K562 (cell line): ENCODE data around the gene PGAP2. TPM values are rescaled to one million over a fixed set of nuclear protein-coding genes. Genes with fewer than 3 reads are reported as not detected.
A peak's percentile ranks its signal among the peaks of the same experiment; 100 is the strongest.

ENCODE experiments used
- CCAR2 ChIP-seq: fragments of 200-400 bp; formaldehyde crosslinking; IDR thresholded peaks from 2 replicates; pipeline ENCODE4 v1.6.1; 2017; ENCODE audit warnings: mild to moderate bottlenecking, low read depth, low read length
- EGR1 ChIP-seq: fragments of 450-650 bp; conservative IDR thresholded peaks from 2 replicates; pipeline ENCODE4 v1.6.1; 2017; ENCODE audit warnings: mild to moderate bottlenecking
- JUN ChIP-seq, 2 experiments: sonication (generic) in 1 of 2; formaldehyde crosslinking in 1 of 2; IDR thresholded peaks; 2 replicates each; pipeline versions ENCODE4 v1.6.1 to v1.8.0; 2012 to 2022; ENCODE audit warnings: borderline replicate concordance in 2 of 2, mild to moderate bottlenecking in 2 of 2, improper control_type of control experiment in 1 of 2, low read depth in 1 of 2, low read length in 1 of 2, missing genetic modification reagents in 1 of 2
- MYNN ChIP-seq, 2 experiments: sonication (generic); formaldehyde crosslinking in 1 of 2; IDR thresholded peaks; 2 replicates each; pipeline versions ENCODE4 v1.5.0 to v1.6.1; 2016 to 2020; ENCODE audit warnings: antibody characterized with exemption in 1 of 2, missing genetic modification reagents in 1 of 2
- NFYB ChIP-seq: IDR thresholded peaks from 2 replicates; pipeline ENCODE4 v1.6.1; 2011; ENCODE audit warnings: mild to moderate bottlenecking, moderate library complexity; ENCODE audit not compliant: insufficient read length; ENCODE audit errors: extremely low read depth
- PHB2 ChIP-seq: fragments of 450-650 bp; IDR thresholded peaks from 2 replicates; pipeline ENCODE4 v1.6.1; 2017; ENCODE audit warnings: low read depth
- PML ChIP-seq: IDR thresholded peaks from 2 replicates; pipeline ENCODE4 v1.6.1; 2012; ENCODE audit warnings: low read length, inconsistent platforms
- PTRF ChIP-seq: fragments of 450-650 bp; IDR thresholded peaks from 2 replicates; pipeline ENCODE4 v1.6.1; 2016; ENCODE audit warnings: mild to moderate bottlenecking, missing genetic modification characterization, missing compliant biosample characterization
- TARDBP ChIP-seq: fragments of 450-650 bp; IDR thresholded peaks from 2 replicates; pipeline ENCODE4 v1.6.1; 2016
- TGIF2 ChIP-seq: sonication (generic); formaldehyde crosslinking; IDR thresholded peaks from 2 replicates; pipeline ENCODE4 v1.8.1; 2022; ENCODE audit warnings: mild to moderate bottlenecking, missing genetic modification reagents, moderate library complexity
- ZKSCAN8 ChIP-seq: fragments of 200-800 bp; sonication (Bioruptor generic); IDR thresholded peaks from 2 replicates; pipeline ENCODE4 v1.6.1; 2016; ENCODE audit warnings: missing genetic modification characterization, missing compliant biosample characterization
- ZNF239 ChIP-seq: fragments of 250-450 bp; sonication (Bioruptor Pico); IDR thresholded peaks from 2 replicates; pipeline ENCODE4 v1.4.0; 2020; ENCODE audit warnings: mild to moderate bottlenecking
- ZNF57 ChIP-seq: fragments of 450-650 bp; formaldehyde crosslinking; IDR thresholded peaks from 2 replicates; pipeline ENCODE4 v1.4.0; 2020; ENCODE audit warnings: mild to moderate bottlenecking, moderate library complexity
- ZNF764 ChIP-seq: fragments of 250-450 bp; sonication (Bioruptor Pico); IDR thresholded peaks from 2 replicates; pipeline ENCODE4 v1.4.0; 2020; ENCODE audit warnings: low read depth, mild to moderate bottlenecking, moderate library complexity
- polyA plus RNA-seq, 8 experiments: library from polyadenylated mRNA; depleted of rRNA in 4 of 8; stranded (reverse) in 5 of 8; unstranded in 3 of 8; fragments of >200 nt; fragmentation: Nextera tagmentation in 2 of 8; fragmentation: Illumina TruSeq in 1 of 8; extraction: Ambion mirVana in 2 of 8; extraction: Trizol in 1 of 8; gene quantifications; 2 replicates each; pipeline versions ENCODE4 v1.2.1 to v1.2.3, GENCODE V29; 2011 to 2014; ENCODE audit warnings: inconsistent platforms in 1 of 8, missing spikeins in 1 of 8
- total RNA-seq, 7 experiments: library from RNA; depleted of rRNA in 6 of 7; stranded (reverse); fragments of >200 nt in 6 of 7; fragmentation: Illumina TruSeq in 2 of 7; extraction: Trizol in 2 of 7; gene quantifications; 2 replicates each; pipeline versions ENCODE4 v1.2.1 to v1.2.3, GENCODE V29; 2011 to 2021; ENCODE audit warnings: low replicate concordance in 1 of 7
- TF ChIP-seq, protein P1 (sequence below): IDR thresholded peaks from 3 replicates; pipeline ENCODE4 v1.6.1; 2011; ENCODE audit warnings: borderline replicate concordance, mild to moderate bottlenecking; ENCODE audit not compliant: insufficient read length, insufficient read depth
- TF ChIP-seq, protein P2 (sequence below): fragments of 450-650 bp; IDR thresholded peaks from 2 replicates; pipeline ENCODE4 v1.6.1; 2016; ENCODE audit warnings: borderline replicate concordance
- TF ChIP-seq, protein P3 (sequence below): sonication (generic); formaldehyde crosslinking; IDR thresholded peaks from 2 replicates; pipeline ENCODE4 v1.8.1; 2023; ENCODE audit warnings: mild to moderate bottlenecking, missing genetic modification reagents
- TF ChIP-seq, protein P4 (sequence below): fragments of 450-650 bp; formaldehyde crosslinking; IDR thresholded peaks from 2 replicates; pipeline ENCODE4 v1.4.0; 2022; ENCODE audit warnings: mild to moderate bottlenecking, moderate library complexity
- TF ChIP-seq, protein P5 (sequence below): IDR thresholded peaks from 2 replicates; pipeline ENCODE4 v1.6.1; 2011; ENCODE audit warnings: borderline replicate concordance, low read depth, mild to moderate bottlenecking, moderate library complexity, low read length; ENCODE audit not compliant: insufficient read depth, poor library complexity, severe bottlenecking

Gene PGAP2
- total and polyA plus RNA-seq, 9 of the 15 experiments (the other 6 are each of a cell fraction or from before 2014, with no cell fraction given), result 17.9 to 47.2 (median 33.7) TPM

DNA sequence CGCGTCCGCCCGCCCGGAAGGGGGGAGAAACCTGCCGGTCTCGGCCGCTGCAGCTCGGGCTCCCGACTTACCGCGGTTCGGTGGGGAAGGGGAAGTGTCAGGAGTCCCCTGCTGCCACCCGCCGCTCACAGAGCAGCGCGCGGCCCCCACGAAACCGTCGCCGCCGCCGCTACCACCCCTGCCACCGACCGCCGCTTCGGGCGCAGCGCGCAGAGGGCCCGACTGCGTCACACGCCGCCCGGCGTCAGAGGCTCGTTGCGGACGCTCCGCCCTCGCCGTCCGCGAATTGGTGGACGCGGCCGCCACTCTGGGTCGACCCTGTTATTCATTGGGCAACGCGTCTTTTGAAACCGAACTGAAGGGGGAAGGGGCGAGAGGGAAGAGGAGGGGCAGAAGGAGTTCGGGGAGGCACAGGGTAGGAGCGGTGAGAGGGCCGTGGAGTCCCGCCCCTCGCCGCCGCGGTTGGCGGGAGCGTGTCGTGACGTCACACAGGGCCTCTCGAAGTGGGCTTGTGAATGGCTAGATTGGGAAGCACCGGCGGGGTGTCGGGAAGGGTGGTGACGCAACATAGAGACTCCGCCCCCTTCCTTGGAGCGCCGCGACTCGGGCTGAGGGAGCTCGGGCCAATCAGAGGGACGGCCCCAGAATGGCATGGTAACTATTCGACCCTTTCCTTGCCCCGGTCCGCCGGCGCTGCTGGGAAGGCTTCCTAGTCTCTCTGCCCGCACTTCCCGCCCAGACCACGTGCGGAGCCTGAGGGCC, 10.8 kb upstream of the PGAP2 start, which contains the start of gene NUP98 (continued):
- TF ChIP-seq, protein P1, sequence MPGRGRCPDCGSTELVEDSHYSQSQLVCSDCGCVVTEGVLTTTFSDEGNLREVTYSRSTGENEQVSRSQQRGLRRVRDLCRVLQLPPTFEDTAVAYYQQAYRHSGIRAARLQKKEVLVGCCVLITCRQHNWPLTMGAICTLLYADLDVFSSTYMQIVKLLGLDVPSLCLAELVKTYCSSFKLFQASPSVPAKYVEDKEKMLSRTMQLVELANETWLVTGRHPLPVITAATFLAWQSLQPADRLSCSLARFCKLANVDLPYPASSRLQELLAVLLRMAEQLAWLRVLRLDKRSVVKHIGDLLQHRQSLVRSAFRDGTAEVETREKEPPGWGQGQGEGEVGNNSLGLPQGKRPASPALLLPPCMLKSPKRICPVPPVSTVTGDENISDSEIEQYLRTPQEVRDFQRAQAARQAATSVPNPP, result no peak
- TF ChIP-seq PML (peak; percentile 60; the same call in 1 of the 2 replicates), ZNF57 (CRISPR knock-in tag) (no peak), TARDBP (peak; percentile 92), ZNF239 (no peak), JUN (IDR thresholded peaks at IDR 0.05; ENCODE audit: borderline replicate concordance, low read depth, low read length) (peak; percentile 77), JUN (CRISPR knock-in tag; IDR thresholded peaks at IDR 0.05; ENCODE audit: borderline replicate concordance) (peak; percentile 77; the same call in 1 of the 2 replicates), NFYB (peak; percentile 77), CCAR2 (no peak), ZNF764 (CRISPR knock-in tag) (no peak), ZKSCAN8 (CRISPR knock-in tag) (no peak), PHB2 (no peak), TGIF2 (CRISPR knock-in tag) (no peak), MYNN (IDR thresholded peaks at IDR 0.05) (0 out of 2 replicates have a peak, but pooled peaks have one; percentile 11), MYNN (CRISPR knock-in tag; IDR thresholded peaks at IDR 0.05) (no peak), PTRF (tag) (no peak), EGR1 (peak; percentile 53)
- TF ChIP-seq, protein P2, sequence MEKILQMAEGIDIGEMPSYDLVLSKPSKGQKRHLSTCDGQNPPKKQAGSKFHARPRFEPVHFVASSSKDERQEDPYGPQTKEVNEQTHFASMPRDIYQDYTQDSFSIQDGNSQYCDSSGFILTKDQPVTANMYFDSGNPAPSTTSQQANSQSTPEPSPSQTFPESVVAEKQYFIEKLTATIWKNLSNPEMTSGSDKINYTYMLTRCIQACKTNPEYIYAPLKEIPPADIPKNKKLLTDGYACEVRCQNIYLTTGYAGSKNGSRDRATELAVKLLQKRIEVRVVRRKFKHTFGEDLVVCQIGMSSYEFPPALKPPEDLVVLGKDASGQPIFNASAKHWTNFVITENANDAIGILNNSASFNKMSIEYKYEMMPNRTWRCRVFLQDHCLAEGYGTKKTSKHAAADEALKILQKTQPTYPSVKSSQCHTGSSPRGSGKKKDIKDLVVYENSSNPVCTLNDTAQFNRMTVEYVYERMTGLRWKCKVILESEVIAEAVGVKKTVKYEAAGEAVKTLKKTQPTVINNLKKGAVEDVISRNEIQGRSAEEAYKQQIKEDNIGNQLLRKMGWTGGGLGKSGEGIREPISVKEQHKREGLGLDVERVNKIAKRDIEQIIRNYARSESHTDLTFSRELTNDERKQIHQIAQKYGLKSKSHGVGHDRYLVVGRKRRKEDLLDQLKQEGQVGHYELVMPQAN, result no peak
- TF ChIP-seq, protein P3, sequence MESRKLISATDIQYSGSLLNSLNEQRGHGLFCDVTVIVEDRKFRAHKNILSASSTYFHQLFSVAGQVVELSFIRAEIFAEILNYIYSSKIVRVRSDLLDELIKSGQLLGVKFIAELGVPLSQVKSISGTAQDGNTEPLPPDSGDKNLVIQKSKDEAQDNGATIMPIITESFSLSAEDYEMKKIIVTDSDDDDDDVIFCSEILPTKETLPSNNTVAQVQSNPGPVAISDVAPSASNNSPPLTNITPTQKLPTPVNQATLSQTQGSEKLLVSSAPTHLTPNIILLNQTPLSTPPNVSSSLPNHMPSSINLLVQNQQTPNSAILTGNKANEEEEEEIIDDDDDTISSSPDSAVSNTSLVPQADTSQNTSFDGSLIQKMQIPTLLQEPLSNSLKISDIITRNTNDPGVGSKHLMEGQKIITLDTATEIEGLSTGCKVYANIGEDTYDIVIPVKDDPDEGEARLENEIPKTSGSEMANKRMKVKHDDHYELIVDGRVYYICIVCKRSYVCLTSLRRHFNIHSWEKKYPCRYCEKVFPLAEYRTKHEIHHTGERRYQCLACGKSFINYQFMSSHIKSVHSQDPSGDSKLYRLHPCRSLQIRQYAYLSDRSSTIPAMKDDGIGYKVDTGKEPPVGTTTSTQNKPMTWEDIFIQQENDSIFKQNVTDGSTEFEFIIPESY (CRISPR knock-in tag), result no peak; the same call in 1 of the 2 replicates
- TF ChIP-seq, protein P4, sequence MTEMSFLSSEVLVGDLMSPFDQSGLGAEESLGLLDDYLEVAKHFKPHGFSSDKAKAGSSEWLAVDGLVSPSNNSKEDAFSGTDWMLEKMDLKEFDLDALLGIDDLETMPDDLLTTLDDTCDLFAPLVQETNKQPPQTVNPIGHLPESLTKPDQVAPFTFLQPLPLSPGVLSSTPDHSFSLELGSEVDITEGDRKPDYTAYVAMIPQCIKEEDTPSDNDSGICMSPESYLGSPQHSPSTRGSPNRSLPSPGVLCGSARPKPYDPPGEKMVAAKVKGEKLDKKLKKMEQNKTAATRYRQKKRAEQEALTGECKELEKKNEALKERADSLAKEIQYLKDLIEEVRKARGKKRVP (CRISPR knock-in tag), result peak; percentile 53; the same call in 1 of the 2 replicates
- TF ChIP-seq, protein P5, sequence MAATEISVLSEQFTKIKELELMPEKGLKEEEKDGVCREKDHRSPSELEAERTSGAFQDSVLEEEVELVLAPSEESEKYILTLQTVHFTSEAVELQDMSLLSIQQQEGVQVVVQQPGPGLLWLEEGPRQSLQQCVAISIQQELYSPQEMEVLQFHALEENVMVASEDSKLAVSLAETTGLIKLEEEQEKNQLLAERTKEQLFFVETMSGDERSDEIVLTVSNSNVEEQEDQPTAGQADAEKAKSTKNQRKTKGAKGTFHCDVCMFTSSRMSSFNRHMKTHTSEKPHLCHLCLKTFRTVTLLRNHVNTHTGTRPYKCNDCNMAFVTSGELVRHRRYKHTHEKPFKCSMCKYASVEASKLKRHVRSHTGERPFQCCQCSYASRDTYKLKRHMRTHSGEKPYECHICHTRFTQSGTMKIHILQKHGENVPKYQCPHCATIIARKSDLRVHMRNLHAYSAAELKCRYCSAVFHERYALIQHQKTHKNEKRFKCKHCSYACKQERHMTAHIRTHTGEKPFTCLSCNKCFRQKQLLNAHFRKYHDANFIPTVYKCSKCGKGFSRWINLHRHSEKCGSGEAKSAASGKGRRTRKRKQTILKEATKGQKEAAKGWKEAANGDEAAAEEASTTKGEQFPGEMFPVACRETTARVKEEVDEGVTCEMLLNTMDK, result no peak
